Astrocyte (in vitro differentiated cells and primary cell): ENCODE results near the gene NOL4L. TPM values are rescaled to one million over a fixed set of nuclear protein-coding genes. Genes with fewer than 3 reads are reported as not detected.

ENCODE experiments used
- DNase-seq: peaks from one replicate; pipeline ENCODE4 v3.0.0-alpha.2; 2010; ENCODE audit warnings: low read depth
- FAIRE-seq: peaks from 2 replicates; lab custom pipeline; 2011; peaks lifted over from hg19 to GRCh38; lab: Jason Lieb, UNC
- H2AFZ ChIP-seq: 2 replicates; pipeline ENCODE4 v1.6.0; 2012; ENCODE audit warnings: low read depth, low read length, inconsistent platforms
- H3K27ac ChIP-seq: 2 replicates; pipeline ENCODE4 v1.5.1; 2011; ENCODE audit warnings: low read depth, low read length, inconsistent platforms
- H3K27me3 ChIP-seq: 2 replicates; pipeline ENCODE4 v1.6.0; 2011; ENCODE audit warnings: low read length, inconsistent platforms; ENCODE audit not compliant: insufficient read depth
- H3K36me3 ChIP-seq: 2 replicates; pipeline ENCODE4 v1.5.1; 2011; ENCODE audit warnings: low read length, inconsistent platforms; ENCODE audit not compliant: insufficient read depth
- H3K4me1 ChIP-seq: 2 replicates; pipeline ENCODE4 v1.5.1; 2011; ENCODE audit warnings: low read length, inconsistent platforms; ENCODE audit not compliant: insufficient read depth
- H3K4me2 ChIP-seq: 2 replicates; pipeline ENCODE4 v1.6.0; 2012; ENCODE audit warnings: low read length, inconsistent platforms
- H3K4me3 ChIP-seq: 2 replicates; pipeline ENCODE4 v1.5.1; 2011; ENCODE audit warnings: low read depth, mild to moderate bottlenecking, low read length, inconsistent platforms; ENCODE audit not compliant: insufficient read depth
- H3K79me2 ChIP-seq: 2 replicates; pipeline ENCODE4 v1.6.0; 2012; ENCODE audit warnings: mild to moderate bottlenecking, low read length, inconsistent platforms; ENCODE audit not compliant: insufficient read depth
- H3K9ac ChIP-seq: 2 replicates; pipeline ENCODE4 v1.6.0; 2012; ENCODE audit warnings: mild to moderate bottlenecking, low read length, inconsistent platforms
- H3K9me3 ChIP-seq: 2 replicates; pipeline ENCODE4 v1.5.1; 2012; ENCODE audit warnings: low read depth, mild to moderate bottlenecking, low read length, inconsistent platforms; ENCODE audit not compliant: insufficient read depth
- H4K20me1 ChIP-seq: 2 replicates; pipeline ENCODE4 v1.6.0; 2012; ENCODE audit warnings: low read length, inconsistent platforms; ENCODE audit not compliant: insufficient read depth
- H3K27ac Mint-ChIP-seq: one replicate; pipeline ENCODE4 v1.8.0; 2021; ENCODE audit warnings: mild to moderate bottlenecking, mixed read lengths; ENCODE audit not compliant: unreplicated experiment
- H3K27me3 Mint-ChIP-seq: one replicate; pipeline ENCODE4 v1.8.0; 2021; ENCODE audit warnings: low read depth, mixed read lengths; ENCODE audit not compliant: unreplicated experiment
- H3K36me3 Mint-ChIP-seq: one replicate; pipeline ENCODE4 v1.8.0; 2021; ENCODE audit warnings: low read depth, mixed read lengths; ENCODE audit not compliant: unreplicated experiment
- H3K4me1 Mint-ChIP-seq: one replicate; pipeline ENCODE4 v1.8.0; 2021; ENCODE audit warnings: low read depth, mixed read lengths; ENCODE audit not compliant: unreplicated experiment
- H3K4me3 Mint-ChIP-seq: one replicate; pipeline ENCODE4 v1.8.0; 2021; ENCODE audit warnings: mild to moderate bottlenecking, moderate library complexity, mixed read lengths; ENCODE audit not compliant: unreplicated experiment
- H3K9me3 Mint-ChIP-seq: one replicate; pipeline ENCODE4 v1.8.0; 2021; ENCODE audit warnings: mild to moderate bottlenecking, mixed read lengths; ENCODE audit not compliant: unreplicated experiment
- EZH2 ChIP-seq: IDR thresholded peaks from 2 replicates; pipeline ENCODE4 v1.6.1; 2012; ENCODE audit warnings: mild to moderate bottlenecking, low read length, inconsistent platforms; ENCODE audit not compliant: insufficient read depth
- total RNA-seq: library from RNA; stranded (reverse); gene quantifications from 2 replicates; pipeline ENCODE4 v1.2.1, GENCODE V29; 2021
- TF ChIP-seq, protein P1 (sequence below): IDR thresholded peaks from 2 replicates; pipeline ENCODE4 v1.5.1; 2011; ENCODE audit warnings: low read depth, mild to moderate bottlenecking, inconsistent platforms, low read length, moderate library complexity; ENCODE audit not compliant: insufficient read depth

NOL4L gene
- total RNA-seq, 1 donor from 2014 or later: 35.5 TPM

DNA sequence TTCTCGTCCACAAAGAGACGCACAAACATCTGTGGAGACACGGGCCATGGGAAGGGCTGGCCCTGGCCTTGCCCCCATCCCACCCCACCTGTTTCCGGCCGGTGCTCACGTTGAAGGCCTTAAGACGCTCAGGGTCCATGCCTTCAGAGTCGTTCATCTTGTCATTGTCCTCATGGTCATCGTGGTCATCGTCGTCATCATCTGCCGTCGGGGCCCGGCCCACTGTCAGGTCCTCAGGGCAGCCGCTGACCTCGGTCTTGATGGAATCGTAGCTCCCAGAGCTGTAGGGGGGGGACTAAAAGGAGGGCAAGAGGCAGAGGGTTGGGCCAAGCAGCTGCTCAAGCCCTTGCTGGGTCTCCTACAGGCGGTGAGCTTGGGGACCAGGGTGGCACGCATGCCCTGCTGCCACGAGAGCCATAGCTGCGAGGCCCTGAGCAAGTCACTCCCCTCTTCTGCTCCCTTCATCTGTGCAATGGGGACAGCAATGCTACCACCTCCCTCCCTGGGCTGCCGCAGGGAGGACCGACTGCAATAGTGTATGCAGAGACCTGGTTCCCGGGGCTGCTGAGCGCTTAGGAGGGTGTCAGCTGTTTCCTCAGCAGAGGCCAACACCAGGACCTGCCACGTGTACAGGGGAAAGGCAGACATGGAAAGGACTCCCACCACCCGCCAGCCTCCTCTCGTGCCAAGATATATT, 131.5 kb downstream of the NOL4L start:
- no peak overlapping the region for H3K4me3 ChIP-seq
- peaks cover 18% of the 10 kb centered on the region for H3K36me3 ChIP-seq
- no peak overlapping the region for H3K27ac ChIP-seq
- peaks cover 88% of the 10 kb centered on the region for H4K20me1 ChIP-seq
- H2AFZ ChIP-seq: no peak overlapping the region
- no peak overlapping the region for H3K27ac Mint-ChIP-seq
- no peak for FAIRE-seq
- H3K9me3 Mint-ChIP-seq: no peaks in the 10 kb centered on the region
- TF ChIP-seq, protein P1, sequence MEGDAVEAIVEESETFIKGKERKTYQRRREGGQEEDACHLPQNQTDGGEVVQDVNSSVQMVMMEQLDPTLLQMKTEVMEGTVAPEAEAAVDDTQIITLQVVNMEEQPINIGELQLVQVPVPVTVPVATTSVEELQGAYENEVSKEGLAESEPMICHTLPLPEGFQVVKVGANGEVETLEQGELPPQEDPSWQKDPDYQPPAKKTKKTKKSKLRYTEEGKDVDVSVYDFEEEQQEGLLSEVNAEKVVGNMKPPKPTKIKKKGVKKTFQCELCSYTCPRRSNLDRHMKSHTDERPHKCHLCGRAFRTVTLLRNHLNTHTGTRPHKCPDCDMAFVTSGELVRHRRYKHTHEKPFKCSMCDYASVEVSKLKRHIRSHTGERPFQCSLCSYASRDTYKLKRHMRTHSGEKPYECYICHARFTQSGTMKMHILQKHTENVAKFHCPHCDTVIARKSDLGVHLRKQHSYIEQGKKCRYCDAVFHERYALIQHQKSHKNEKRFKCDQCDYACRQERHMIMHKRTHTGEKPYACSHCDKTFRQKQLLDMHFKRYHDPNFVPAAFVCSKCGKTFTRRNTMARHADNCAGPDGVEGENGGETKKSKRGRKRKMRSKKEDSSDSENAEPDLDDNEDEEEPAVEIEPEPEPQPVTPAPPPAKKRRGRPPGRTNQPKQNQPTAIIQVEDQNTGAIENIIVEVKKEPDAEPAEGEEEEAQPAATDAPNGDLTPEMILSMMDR: no peak
- TF ChIP-seq EZH2: no peak
- H3K79me2 ChIP-seq: peaks cover 45% of the 10 kb centered on the region
- peaks cover 12% of the 10 kb centered on the region for H3K4me1 Mint-ChIP-seq
- no peaks in the 10 kb centered on the region for H3K27me3 Mint-ChIP-seq
- H3K4me1 ChIP-seq: peaks cover 16% of the 10 kb centered on the region
- no peak overlapping the region for H3K4me2 ChIP-seq
- H3K9ac ChIP-seq: no peak overlapping the region
- no peak overlapping the region for H3K4me3 Mint-ChIP-seq
- H3K27me3 ChIP-seq: no peaks in the 10 kb centered on the region
- no peaks in the 10 kb centered on the region for H3K9me3 ChIP-seq
- H3K36me3 Mint-ChIP-seq: peaks cover 16% of the 10 kb centered on the region
- DNase-seq: no peak

DNA sequence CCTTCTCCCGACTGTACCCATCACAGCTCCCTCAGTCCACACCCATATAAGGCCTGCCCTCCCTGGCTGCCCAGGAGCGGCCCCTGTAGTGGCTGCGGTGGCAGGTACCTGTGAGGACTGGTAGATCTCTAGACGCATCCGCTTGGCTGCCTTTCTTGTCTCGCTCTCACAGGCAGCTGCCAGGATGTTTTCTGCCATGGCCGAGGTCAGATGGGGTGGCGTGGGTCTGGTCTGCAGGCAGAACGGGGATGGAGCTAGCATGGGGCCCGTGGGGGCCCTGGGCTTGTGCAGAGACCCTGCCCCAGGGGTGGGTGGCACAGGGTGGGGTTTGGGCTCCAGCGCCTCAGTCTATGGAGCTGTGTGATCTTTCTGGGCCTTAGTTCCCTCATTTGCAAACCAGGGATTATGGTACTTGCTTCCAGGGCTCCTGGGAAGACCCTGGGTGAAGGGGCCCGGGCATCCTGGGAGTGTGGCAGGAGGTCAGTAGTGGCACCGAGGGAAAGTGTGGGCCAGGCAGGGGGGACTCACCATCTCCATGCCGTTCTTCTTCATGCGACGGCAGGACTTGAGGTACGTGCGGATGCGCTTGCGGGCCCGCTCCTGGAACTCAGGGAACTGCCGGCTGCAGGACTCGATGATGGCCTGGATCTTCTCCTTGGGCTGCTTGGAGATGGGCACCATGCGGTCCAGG, 132.2 kb downstream of the NOL4L start:
- H3K27ac Mint-ChIP-seq: no peak overlapping the region

More for the DNA sequence above, 132.2 kb downstream of the NOL4L start:
- H3K79me2 ChIP-seq: peaks cover 38% of the 10 kb centered on the region
- H3K9me3 ChIP-seq: no peaks in the 10 kb centered on the region
- H3K4me1 ChIP-seq: peaks cover 10% of the 10 kb centered on the region
- H3K27ac ChIP-seq: no peak overlapping the region
- H3K4me1 Mint-ChIP-seq: peaks cover 7% of the 10 kb centered on the region
- H3K9me3 Mint-ChIP-seq: no peaks in the 10 kb centered on the region
- no peak overlapping the region for H3K4me2 ChIP-seq
- FAIRE-seq: no peak
- DNase-seq: no peak
- no peak overlapping the region for H2AFZ ChIP-seq
- no peaks in the 10 kb centered on the region for H3K27me3 Mint-ChIP-seq
- no peak overlapping the region for H3K9ac ChIP-seq
- TF ChIP-seq, protein P1: no peak
- no peak for TF ChIP-seq EZH2
- H3K36me3 ChIP-seq: peaks cover 18% of the 10 kb centered on the region
- no peak overlapping the region for H3K4me3 Mint-ChIP-seq
- no peaks in the 10 kb centered on the region for H3K27me3 ChIP-seq
- peaks cover 88% of the 10 kb centered on the region for H4K20me1 ChIP-seq
- no peak overlapping the region for H3K4me3 ChIP-seq
- H3K36me3 Mint-ChIP-seq: peaks cover 18% of the 10 kb centered on the region
